GM12878 (cell line): Measurements from ENCODE around the gene SYNDIG1. TPM values are rescaled to one million over a fixed set of nuclear protein-coding genes. Genes with fewer than 3 reads are reported as not detected.

Experiments
- ATAC-seq: fragments of 200-7000 bp; cut with Tn5 transposase; 3 replicates; pipeline ENCODE4 v1.9.1; 2020; ENCODE audit warnings: mild to moderate bottlenecking, moderate library complexity
- BruUV-seq: library from RNA; stranded (reverse); fragments of 400-500 nt; replicated peaks from 2 replicates; lab custom pipeline; 2021; lab: Mats Ljungman, UMichigan
- CTCF ChIA-PET: fragments of 300-600 bp; sonication (Branson Sonifier 250); formaldehyde crosslinking; extraction: SDS; loops from one replicate; lab custom pipeline; 2021; ENCODE audit warnings: inconsistent platforms; lab: Yijun Ruan, JAX
- POLR2A ChIA-PET: fragments of 350-600 bp; formaldehyde crosslinking; extraction: SDS; loops from one replicate; lab custom pipeline; 2021; ENCODE audit warnings: inconsistent platforms; lab: Charles Lee
- RAD21 ChIA-PET: fragments of 300-600 bp; sonication (Branson Sonifier 250); formaldehyde crosslinking; loops from one replicate; lab custom pipeline; 2023; ENCODE audit warnings: antibody characterized with exemption; ENCODE audit not compliant: unreplicated experiment; lab: Charles Lee
- SMC1A ChIA-PET: fragments of 300-600 bp; sonication (Branson Sonifier 250); formaldehyde crosslinking; loops from one replicate; lab custom pipeline; 2023; ENCODE audit not compliant: unreplicated experiment, uncharacterized antibody; lab: Charles Lee
- DNase-seq: peaks from one replicate; pipeline ENCODE4 v3.0.0-alpha.2; 2011; ENCODE audit warnings: low read depth, low spot score
- FAIRE-seq: peaks from 3 replicates; lab custom pipeline; 2011; peaks lifted over from hg19 to GRCh38; lab: Jason Lieb, UNC
- H2AFZ ChIP-seq: 2 replicates; pipeline ENCODE4 v1.6.0; 2011; ENCODE audit warnings: low read depth, low read length, control low read depth; ENCODE audit not compliant: control insufficient read depth
- H3K27ac ChIP-seq: 2 replicates; pipeline ENCODE4 v1.5.1; 2011; ENCODE audit warnings: control low read depth; ENCODE audit not compliant: control insufficient read depth, insufficient read depth
- H3K27me3 ChIP-seq, 2 experiments: replicated peaks in 1 of 2; 2 replicates each; pipeline versions ENCODE4 v1.6.0 to v1.6.1; 2011; ENCODE audit warnings: low read length in 1 of 2; ENCODE audit not compliant: control insufficient read depth in 2 of 2, insufficient read depth in 2 of 2
- H3K36me3 ChIP-seq, 2 experiments: 2 replicates each; pipeline ENCODE4 v1.5.1; 2011; ENCODE audit warnings: low read length in 1 of 2; ENCODE audit not compliant: control insufficient read depth in 2 of 2, insufficient read depth in 2 of 2
- H3K4me1 ChIP-seq: 2 replicates; pipeline ENCODE4 v1.6.1; 2011; ENCODE audit warnings: mild to moderate bottlenecking, low read length, moderate library complexity, mixed read lengths; ENCODE audit not compliant: control insufficient read depth, insufficient read depth
- H3K4me2 ChIP-seq: 2 replicates; pipeline ENCODE4 v1.6.0; 2011; ENCODE audit warnings: control low read depth; ENCODE audit not compliant: control insufficient read depth, insufficient read depth
- H3K4me3 ChIP-seq: fragments of 200-600 bp; sonication (generic); 2 replicates; pipeline ENCODE4 v1.5.1; 2016
- H3K79me2 ChIP-seq: 2 replicates; pipeline ENCODE4 v1.6.0; 2011; ENCODE audit warnings: low read length; ENCODE audit not compliant: control insufficient read depth, insufficient read depth
- H3K9ac ChIP-seq: 2 replicates; pipeline ENCODE4 v1.8.0; 2011; ENCODE audit warnings: low read length, control low read depth, mixed read lengths; ENCODE audit not compliant: control insufficient read depth, insufficient read depth
- H3K9me3 ChIP-seq: replicated peaks from 3 replicates; pipeline ENCODE4 v1.5.1; 2011; ENCODE audit warnings: mild to moderate bottlenecking, low read length; ENCODE audit not compliant: control insufficient read depth, insufficient read depth
- H4K20me1 ChIP-seq: 2 replicates; pipeline ENCODE4 v1.6.0; 2011; ENCODE audit not compliant: control insufficient read depth, insufficient read depth
- BCL3 ChIP-seq: IDR thresholded peaks from 2 replicates; pipeline ENCODE4 v1.6.1; 2011; ENCODE audit warnings: borderline replicate concordance, low read depth, mild to moderate bottlenecking, moderate library complexity, low read length; ENCODE audit not compliant: insufficient read depth, poor library complexity, severe bottlenecking
- BMI1 ChIP-seq: fragments of 450-650 bp; IDR thresholded peaks from 2 replicates; pipeline ENCODE4 v1.6.1; 2016; ENCODE audit warnings: mild to moderate bottlenecking, moderate library complexity, borderline replicate concordance
- EED ChIP-seq: sonication (generic); IDR thresholded peaks from 2 replicates; pipeline ENCODE4 v1.6.1; 2016; ENCODE audit warnings: antibody characterized with exemption, low read depth
- EP300 ChIP-seq, 2 experiments: fragments of 150-350 bp in 1 of 2; IDR thresholded peaks; 2 replicates each; pipeline ENCODE4 v1.6.1; 2011 to 2012; ENCODE audit warnings: low read depth in 2 of 2, low read length in 2 of 2, borderline replicate concordance in 1 of 2, improper control_type of control experiment in 1 of 2, inconsistent platforms in 1 of 2; ENCODE audit not compliant: control insufficient read depth in 1 of 2
- LARP7 ChIP-seq: fragments of 450-650 bp; IDR thresholded peaks from 2 replicates; pipeline ENCODE4 v1.6.1; 2017; ENCODE audit warnings: mild to moderate bottlenecking
- NBN ChIP-seq: fragments of 450-650 bp; IDR thresholded peaks from 2 replicates; pipeline ENCODE4 v1.6.1; 2016
- NFYB ChIP-seq: IDR thresholded peaks from 2 replicates; pipeline ENCODE4 v1.6.1; 2011; ENCODE audit warnings: low read depth, mild to moderate bottlenecking, low read length, improper control_type of control experiment, moderate library complexity; ENCODE audit not compliant: insufficient read depth
- POLR2A ChIP-seq: IDR thresholded peaks from 2 replicates; pipeline ENCODE4 v1.6.1; 2011; ENCODE audit warnings: low read depth, mild to moderate bottlenecking, low read length
- SMAD1 ChIP-seq: fragments of 450-650 bp; IDR thresholded peaks from 2 replicates; pipeline ENCODE4 v1.6.1; 2018; ENCODE audit warnings: mild to moderate bottlenecking, low read depth; ENCODE audit not compliant: partially characterized antibody
- SMAD5 ChIP-seq: IDR thresholded peaks from 2 replicates; pipeline ENCODE4 v1.6.1; 2016; ENCODE audit warnings: antibody characterized with exemption, low read depth
- SPI1 ChIP-seq: IDR thresholded peaks from 2 replicates; pipeline ENCODE4 v1.6.1; 2011; ENCODE audit warnings: low read depth, mild to moderate bottlenecking, low read length, moderate library complexity, borderline replicate concordance; ENCODE audit not compliant: insufficient read depth
- YY1 ChIP-seq: IDR thresholded peaks from 2 replicates; pipeline ENCODE4 v1.6.1; 2011; ENCODE audit warnings: low read depth, mild to moderate bottlenecking, low read length
- ZBTB33 ChIP-seq: fragments of 450-650 bp; IDR thresholded peaks from 2 replicates; pipeline ENCODE4 v1.6.1; 2017; ENCODE audit warnings: mild to moderate bottlenecking
- WGBS: methylation state at CpG from one replicate; pipeline ENCODE4 v1.1.6; 2016; ENCODE audit warnings: low lambda C conversion rate; ENCODE audit not compliant: insufficient replicate concordance, insufficient coverage; ENCODE audit errors: missing lambda C conversion rate; 5-methylcytosine and 5-hydroxymethylcytosine counted together
- in situ Hi-C: fragments of 300-500 bp; cut with MboI; formaldehyde crosslinking; loops from 9 replicates; pipeline ENCODE4 v1.14.3; 2018; ENCODE audit warnings: mixed read lengths
- intact Hi-C: fragments of 100-400 bp; cut with micrococcal nuclease; formaldehyde crosslinking; loops from one replicate; pipeline ENCODE4 v1.14.2; 2022; ENCODE audit not compliant: unreplicated experiment
- polyA plus RNA-seq, 11 experiments: library from polyadenylated mRNA; depleted of rRNA in 4 of 11; unstranded in 6 of 11; stranded (reverse) in 5 of 11; fragments of >200 nt; fragmentation: Nextera tagmentation in 4 of 11; fragmentation: Illumina TruSeq in 1 of 11; extraction: Ambion mirVana in 4 of 11; extraction: Trizol in 1 of 11; gene quantifications; 1 replicate in 1 of 11; 2 replicates in 10 of 11; pipeline versions ENCODE4 v1.2.1 to v1.2.3, GENCODE V29; 2011 to 2016; ENCODE audit warnings: inconsistent platforms in 2 of 11, missing spikeins in 2 of 11, low read depth in 1 of 11
- total RNA-seq, 4 experiments: library from RNA; depleted of rRNA in 3 of 4; stranded (reverse); fragments of >200 nt in 3 of 4; fragmentation: Illumina TruSeq in 1 of 4; extraction: Trizol in 1 of 4; gene quantifications; 2 replicates each; pipeline versions ENCODE4 v1.2.1 to v1.2.3, GENCODE V29; 2013 to 2021

SYNDIG1 gene
- total and polyA plus RNA-seq, 10 of the 15 experiments (the other 5 are each of a cell fraction or from before 2014, with no cell fraction given) = not detected

GRCh38 chr20:24701668-24702067 is 232.2 kb downstream of the SYNDIG1 start:
- WGBS = 31% methylated on average over 6 of the region's 6 CpGs
- no peak overlapping the region for H3K4me2 ChIP-seq
- H3K9ac ChIP-seq = no peak overlapping the region
- RAD21 ChIA-PET = no interaction called here
- CTCF ChIA-PET = no interaction called here
- no peaks in the 10 kb centered on the region; a peak in 1 of 4 replicates for H3K27me3 ChIP-seq
- no peaks in the 10 kb centered on the region for H3K79me2 ChIP-seq
- SMC1A ChIA-PET = no interaction called here
- DNase-seq = no peak
- no peaks in the 10 kb centered on the region for H3K9me3 ChIP-seq
- FAIRE-seq = no peak
- POLR2A ChIA-PET = no interaction called here
- H3K36me3 ChIP-seq = no peaks in the 10 kb centered on the region
- no peak overlapping the region for H3K4me3 ChIP-seq
- H3K27ac ChIP-seq = no peak overlapping the region
- no peak for ATAC-seq
- no peak overlapping the region for H2AFZ ChIP-seq
- H3K4me1 ChIP-seq = no peaks in the 10 kb centered on the region
- TF ChIP-seq NBN = no peak
- intact Hi-C loops (no loop called here), in situ Hi-C loops (loop anchor here (5.0 kb wide), 1 partner anchor 49 kb away; no protein-coding TSS in a partner anchor)
- BruUV-seq = no TSS peak
- no peaks in the 10 kb centered on the region for H4K20me1 ChIP-seq

GRCh38 chr20:24702501-24703283 is 233.3 kb downstream of the SYNDIG1 start:
- DNase-seq (no peak), FAIRE-seq (no peak), ATAC-seq (no peak)
- Histone ChIP-seq H3K27ac (no peak overlapping the region), H3K9me3 (no peaks in the 10 kb centered on the region), H3K79me2 (no peaks in the 10 kb centered on the region), H4K20me1 (no peaks in the 10 kb centered on the region), H3K36me3 (no peaks in the 10 kb centered on the region), H3K4me1 (no peaks in the 10 kb centered on the region), H3K4me3 (no peak overlapping the region), H3K9ac (no peak overlapping the region), H3K4me2 (no peak overlapping the region), H2AFZ (no peak overlapping the region), H3K27me3 (no peaks in the 10 kb centered on the region; a peak in 1 of 4 replicates)
- in situ Hi-C loops = loop anchor here (5.0 kb wide), 1 partner anchor 50 kb away; no protein-coding TSS in a partner anchor
- ChIA-PET RAD21 (no interaction called here), CTCF (interaction anchor here (0.6 kb wide), 1 partner anchor 9 kb away, joined by 3 read pairs; no protein-coding TSS in a partner anchor), POLR2A (no interaction called here), SMC1A (no interaction called here)
- BruUV-seq = no TSS peak
- intact Hi-C loops = no loop called here
- 14% methylated on average over 16 of the region's 16 CpGs for WGBS
- no peak for TF ChIP-seq ZBTB33
- TF ChIP-seq EED = no peak
- TF ChIP-seq SPI1 = no peak
- no peak for TF ChIP-seq BCL3
- no peak for TF ChIP-seq EP300 (IDR thresholded peaks at IDR 0.05; ENCODE audit: borderline replicate concordance in 1 of 2, control insufficient read depth in 1 of 2, low read depth in 2 of 2, low read length in 2 of 2)
- no peak for TF ChIP-seq NFYB
- no peak for TF ChIP-seq POLR2A
- no peak for TF ChIP-seq BMI1
- TF ChIP-seq SMAD1 = no peak
- no peak for TF ChIP-seq LARP7
- TF ChIP-seq YY1 = no peak
- TF ChIP-seq SMAD5 = no peak
